Muscle layer of colon (tissue), 2 donors: Measurements from ENCODE around the gene DGKH.

ENCODE experiments used
- H3K27ac ChIP-seq: one replicate; pipeline ENCODE4 v1.7.0; 2013; ENCODE audit warnings: low read depth, mild to moderate bottlenecking, low read length, moderate library complexity
- H3K27me3 ChIP-seq, 2 donors: one replicate each; pipeline ENCODE4 v1.7.0; 2013; ENCODE audit warnings: low read length in 2 of 2, mild to moderate bottlenecking in 2 of 2; ENCODE audit not compliant: insufficient read depth in 2 of 2, control insufficient read depth in 1 of 2
- H3K36me3 ChIP-seq: one replicate; pipeline ENCODE4 v1.7.0; 2013; ENCODE audit warnings: mild to moderate bottlenecking, low read length; ENCODE audit not compliant: insufficient read depth
- H3K4me1 ChIP-seq: one replicate; pipeline ENCODE4 v1.7.0; 2013; ENCODE audit warnings: mild to moderate bottlenecking, low read length; ENCODE audit not compliant: insufficient read depth
- H3K4me3 ChIP-seq, 2 donors: one replicate each; pipeline ENCODE4 v1.7.0; 2013; ENCODE audit warnings: low read length in 2 of 2, low read depth in 1 of 2, mild to moderate bottlenecking in 1 of 2, moderate library complexity in 1 of 2
- H3K9ac ChIP-seq: one replicate; pipeline ENCODE4 v1.7.0; 2013; ENCODE audit warnings: low read length
- H3K9me3 ChIP-seq: one replicate; pipeline ENCODE4 v1.7.0; 2013; ENCODE audit warnings: mild to moderate bottlenecking, low read length
- donor health status: abdominal sarcoma.
- donor health status: Adenocarcinoma of cecum.

The DGKH gene

DNA sequence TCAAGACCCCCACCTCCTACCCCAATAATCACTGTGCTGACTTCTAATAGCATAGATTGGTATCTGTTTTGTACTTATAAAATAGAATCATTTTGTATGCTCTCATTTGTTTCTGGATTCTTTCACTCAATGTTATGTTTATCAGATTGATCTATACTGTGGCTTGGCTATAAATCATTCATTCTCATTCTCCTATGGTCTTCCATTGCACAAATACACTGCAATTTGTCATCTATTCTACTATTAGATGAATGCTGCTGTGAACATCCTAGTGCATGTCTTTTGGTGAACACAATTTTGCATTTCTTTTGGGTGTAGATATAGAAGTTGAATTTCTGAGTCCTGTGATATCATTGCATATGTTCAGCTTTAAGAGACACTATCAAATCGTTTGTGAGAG, 128.7 kb downstream of the DGKH start:
- Histone ChIP-seq H3K36me3 (peaks cover 9% of the 10 kb centered on the region), H3K9me3 (no peaks in the 10 kb centered on the region), H3K4me1 (no peaks in the 10 kb centered on the region), H3K27ac (no peak overlapping the region), H3K27me3 (no peaks in the 10 kb centered on the region), H3K9ac (no peak overlapping the region), H3K4me3 (no peak overlapping the region)

GRCh38 chr13:42181381-42181953, 133.0 kb downstream of the DGKH start:
- H3K27me3 ChIP-seq: no peaks in the 10 kb centered on the region
- H3K9me3 ChIP-seq: no peaks in the 10 kb centered on the region
- H3K9ac ChIP-seq: no peak overlapping the region
- H3K4me1 ChIP-seq: no peaks in the 10 kb centered on the region
- H3K27ac ChIP-seq: no peak overlapping the region
- peaks cover 4% of the 10 kb centered on the region for H3K36me3 ChIP-seq
- H3K4me3 ChIP-seq: no peak overlapping the region

- Histone ChIP-seq H3K36me3 (no peaks in the 10 kb centered on the region), H3K27me3 (no peaks in the 10 kb centered on the region), H3K9me3 (no peaks in the 10 kb centered on the region), H3K4me1 (no peaks in the 10 kb centered on the region), H3K4me3 (no peak overlapping the region), H3K27ac (no peak overlapping the region), H3K9ac (no peak overlapping the region)
These were observed 140.6 kb downstream of the DGKH start for GRCh38 chr13:42189061-42189460.

DNA sequence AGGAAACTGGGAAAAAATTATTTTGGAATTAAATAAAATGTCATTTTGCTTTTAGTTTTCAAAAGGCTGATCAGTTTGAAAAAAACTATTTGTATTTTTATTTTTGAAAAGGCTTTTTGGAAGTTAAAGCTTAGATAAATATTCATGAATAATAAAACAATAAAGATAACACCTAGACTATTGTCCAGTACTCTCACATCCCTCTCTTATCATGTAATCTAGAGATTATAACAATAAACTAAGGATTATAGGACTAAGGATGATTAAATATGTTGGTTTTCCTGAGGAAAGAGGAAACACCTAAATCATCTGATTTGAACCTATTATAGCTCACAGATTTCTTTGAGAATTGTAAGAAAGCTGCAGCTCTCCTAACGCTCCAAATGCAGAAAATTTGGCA, 142.1 kb downstream of the DGKH start:
- no peak overlapping the region for H3K4me3 ChIP-seq
- H3K4me1 ChIP-seq: no peaks in the 10 kb centered on the region
- H3K36me3 ChIP-seq: peaks cover 9% of the 10 kb centered on the region
- no peak overlapping the region for H3K27ac ChIP-seq
- no peaks in the 10 kb centered on the region for H3K27me3 ChIP-seq
- no peaks in the 10 kb centered on the region for H3K9me3 ChIP-seq
- H3K9ac ChIP-seq: no peak overlapping the region

- H3K9me3 ChIP-seq: no peaks in the 10 kb centered on the region
- no peaks in the 10 kb centered on the region for H3K27me3 ChIP-seq
- no peaks in the 10 kb centered on the region for H3K4me1 ChIP-seq
- H3K4me3 ChIP-seq: no peak overlapping the region
- peaks cover 14% of the 10 kb centered on the region for H3K36me3 ChIP-seq
- H3K27ac ChIP-seq: no peak overlapping the region
- H3K9ac ChIP-seq: no peak overlapping the region
These were observed 163.4 kb downstream of the DGKH start for GRCh38 chr13:42211704-42212464.

GRCh38 chr13:42214446-42214845, 166.0 kb downstream of the DGKH start:
- Histone ChIP-seq H3K9ac (no peak overlapping the region), H3K4me1 (no peaks in the 10 kb centered on the region), H3K9me3 (no peaks in the 10 kb centered on the region), H3K4me3 (no peak overlapping the region), H3K27me3 (no peaks in the 10 kb centered on the region), H3K27ac (no peak overlapping the region), H3K36me3 (peaks cover 14% of the 10 kb centered on the region)

DNA sequence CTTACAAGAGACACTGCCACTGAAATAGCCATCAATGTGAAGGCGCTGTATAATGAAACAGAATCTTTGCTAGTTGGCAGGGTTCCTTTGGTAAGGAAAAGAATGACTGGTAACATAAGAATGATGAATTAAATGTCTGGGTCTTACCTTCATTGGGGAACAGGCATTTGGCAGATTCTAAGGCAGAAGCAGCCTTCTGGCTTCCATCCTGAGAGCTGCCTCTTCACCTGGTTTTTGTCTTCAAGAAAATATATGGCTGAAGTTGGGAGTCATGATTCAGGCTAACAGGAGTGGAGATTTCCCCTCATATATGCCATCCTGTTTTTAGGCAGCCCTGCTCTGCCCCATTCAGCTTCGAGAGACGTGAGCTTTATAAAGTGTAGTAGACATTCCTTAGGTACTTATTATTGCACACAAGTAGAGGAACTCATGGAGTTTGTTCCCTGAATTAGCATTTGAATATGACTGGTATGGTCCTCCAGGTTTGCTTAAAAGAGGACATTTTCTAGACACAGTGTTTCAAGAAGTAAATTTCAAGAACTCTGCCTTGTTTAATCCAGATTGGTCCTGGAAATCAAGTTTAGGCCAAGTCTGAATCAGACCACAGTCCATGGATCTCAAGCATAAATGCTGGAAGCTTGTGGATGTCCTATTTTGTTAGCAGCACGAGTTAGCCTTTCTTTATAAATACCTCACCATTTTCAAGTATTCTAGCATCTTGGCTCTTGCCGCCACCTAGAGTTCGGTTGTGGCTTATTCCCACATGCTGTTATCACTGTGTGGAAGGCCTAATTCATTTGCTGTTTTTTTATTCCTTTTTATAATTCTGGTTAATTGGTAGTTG, 167.4 kb downstream of the DGKH start:
- H3K9ac ChIP-seq: no peak overlapping the region
- no peaks in the 10 kb centered on the region for H3K27me3 ChIP-seq
- H3K36me3 ChIP-seq: peaks cover 21% of the 10 kb centered on the region
- H3K27ac ChIP-seq: no peak overlapping the region
- no peak overlapping the region for H3K4me3 ChIP-seq
- no peaks in the 10 kb centered on the region for H3K4me1 ChIP-seq
- H3K9me3 ChIP-seq: no peaks in the 10 kb centered on the region

- Histone ChIP-seq H3K9ac (no peak overlapping the region), H3K9me3 (no peaks in the 10 kb centered on the region), H3K27me3 (no peaks in the 10 kb centered on the region), H3K36me3 (peaks cover 16% of the 10 kb centered on the region), H3K4me1 (no peaks in the 10 kb centered on the region), H3K4me3 (no peak overlapping the region), H3K27ac (no peak overlapping the region)
These were observed 167.9 kb downstream of the DGKH start for GRCh38 chr13:42216422-42216735.

DNA sequence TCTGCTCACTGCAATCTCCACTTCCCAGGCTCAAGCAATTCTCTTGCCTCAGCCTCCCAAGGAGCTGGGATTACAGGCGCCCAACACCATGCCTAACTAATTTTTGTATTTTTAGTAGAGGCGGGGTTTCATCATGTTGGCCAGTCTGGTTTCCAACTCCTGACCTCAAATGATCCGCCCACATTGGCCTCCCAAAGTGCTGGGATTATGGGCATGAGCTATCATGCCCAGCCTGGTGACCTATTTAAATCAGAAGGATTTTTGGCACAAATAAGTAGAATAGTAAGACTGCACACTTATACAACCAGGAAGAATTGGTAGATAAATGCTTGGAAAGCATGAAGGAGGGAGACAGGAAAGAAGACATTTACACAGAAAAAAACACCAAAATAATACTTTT, 170.1 kb downstream of the DGKH start:
- no peaks in the 10 kb centered on the region for H3K9me3 ChIP-seq
- no peak overlapping the region for H3K4me3 ChIP-seq
- no peak overlapping the region for H3K9ac ChIP-seq
- peaks cover 7% of the 10 kb centered on the region for H3K36me3 ChIP-seq
- no peaks in the 10 kb centered on the region for H3K27me3 ChIP-seq
- H3K4me1 ChIP-seq: no peaks in the 10 kb centered on the region
- no peak overlapping the region for H3K27ac ChIP-seq

GRCh38 chr13:42219051-42219450, 170.6 kb downstream of the DGKH start:
- no peaks in the 10 kb centered on the region for H3K27me3 ChIP-seq
- no peak overlapping the region for H3K9ac ChIP-seq
- H3K4me1 ChIP-seq: no peaks in the 10 kb centered on the region
- peaks cover 7% of the 10 kb centered on the region for H3K36me3 ChIP-seq
- no peak overlapping the region for H3K4me3 ChIP-seq
- no peaks in the 10 kb centered on the region for H3K9me3 ChIP-seq
- no peak overlapping the region for H3K27ac ChIP-seq

- Histone ChIP-seq H3K36me3 (peaks cover 7% of the 10 kb centered on the region), H3K9ac (no peak overlapping the region), H3K9me3 (no peaks in the 10 kb centered on the region)
These were observed 171.4 kb downstream of the DGKH start for GRCh38 chr13:42219876-42220275.

More at GRCh38 chr13:42219876-42220275, 171.4 kb downstream of the DGKH start:
- Histone ChIP-seq H3K27ac (no peak overlapping the region), H3K4me1 (no peaks in the 10 kb centered on the region), H3K4me3 (no peak overlapping the region), H3K27me3 (no peaks in the 10 kb centered on the region)
